K562 (cell line): ENCODE results near the gene ITPR2. TPM values are rescaled to one million over a fixed set of nuclear protein-coding genes. Genes with fewer than 3 reads are reported as not detected.

Experiments
- ATAC-seq: fragments of 200-7000 bp; cut with Tn5 transposase; 3 replicates; pipeline ENCODE4 v1.9.1; 2020; ENCODE audit warnings: moderate library complexity
- BruUV-seq: library from RNA; stranded (reverse); fragments of 400-500 nt; replicated peaks from 2 replicates; lab custom pipeline; 2021; lab: Mats Ljungman, UMichigan
- CTCF ChIA-PET: fragments of 300-600 bp; formaldehyde crosslinking; extraction: SDS; loops from one replicate; lab custom pipeline; 2021; ENCODE audit warnings: low intra/inter-chr PET ratio; lab: Yijun Ruan, JAX
- POLR2A ChIA-PET: fragments of 300-600, 350-650 bp; sonication (Branson Sonifier 250); formaldehyde crosslinking; extraction: SDS; loops from one replicate; lab custom pipeline; 2021; ENCODE audit warnings: antibody characterized with exemption, inconsistent platforms; lab: Yijun Ruan, JAX
- DNase-seq, 4 experiments: peaks; one replicate each; pipeline versions ENCODE4 v3.0.0 to v3.0.0-alpha.2; 2011 to 2018; ENCODE audit warnings: low spot score in 3 of 4, mixed read lengths in 3 of 4; ENCODE audit errors: extremely low read depth in 1 of 4
- FAIRE-seq: peaks from 2 replicates; lab custom pipeline; 2011; peaks lifted over from hg19 to GRCh38; lab: Jason Lieb, UNC
- H2AFZ ChIP-seq: 2 replicates; pipeline ENCODE4 v1.6.0; 2011; ENCODE audit warnings: low read depth, low read length, control low read depth, inconsistent platforms
- H3K27ac ChIP-seq: fragments of 200-600 bp; 3 replicates; pipeline ENCODE4 v1.8.0; 2011; ENCODE audit warnings: low read depth, mild to moderate bottlenecking, control low read depth, inconsistent platforms, low read length, moderate library complexity, mixed read lengths; ENCODE audit errors: extremely low read depth
- H3K27me3 ChIP-seq, 2 experiments: fragments of 300-600 bp in 1 of 2; 2 replicates in 1 of 2; 3 replicates in 1 of 2; pipeline versions ENCODE4 v1.6.0 to v1.8.0; 2011; ENCODE audit warnings: inconsistent platforms in 2 of 2, low read length in 2 of 2, mild to moderate bottlenecking in 1 of 2, mixed read lengths in 1 of 2, moderate library complexity in 1 of 2; ENCODE audit not compliant: control insufficient read depth in 2 of 2, insufficient read depth in 2 of 2
- H3K36me3 ChIP-seq: fragments of 300-600 bp; 3 replicates; pipeline ENCODE4 v1.8.0; 2011; ENCODE audit warnings: mild to moderate bottlenecking, low read length, inconsistent platforms; ENCODE audit not compliant: control insufficient read depth, insufficient read depth
- H3K4me1 ChIP-seq, 2 experiments: fragments of 200-600 bp in 1 of 2; replicated peaks in 1 of 2; 2 replicates in 1 of 2; 3 replicates in 1 of 2; pipeline versions ENCODE4 v1.5.1 to v1.8.0; 2011; ENCODE audit warnings: inconsistent platforms in 2 of 2, low read length in 2 of 2, mild to moderate bottlenecking in 1 of 2, mixed read lengths in 1 of 2, moderate library complexity in 1 of 2; ENCODE audit not compliant: control insufficient read depth in 2 of 2, insufficient read depth in 2 of 2
- H3K4me2 ChIP-seq: 2 replicates; pipeline ENCODE4 v1.6.1; 2011; ENCODE audit warnings: low read length, control low read depth, inconsistent platforms, mixed read lengths; ENCODE audit not compliant: insufficient read depth
- H3K4me3 ChIP-seq: fragments of 200-600 bp; sonication (generic), shearing (Covaris generic); 2 replicates; pipeline ENCODE4 v1.5.1; 2016; ENCODE audit warnings: control low read depth, inconsistent platforms
- H3K79me2 ChIP-seq: fragments of 200-600 bp; 3 replicates; pipeline ENCODE4 v1.8.0; 2011; ENCODE audit warnings: low read length, inconsistent platforms; ENCODE audit not compliant: control insufficient read depth, insufficient read depth
- H3K9ac ChIP-seq, 2 experiments: 2 replicates each; pipeline versions ENCODE4 v1.6.0 to v1.6.1; 2011; ENCODE audit warnings: low read depth in 2 of 2, low read length in 2 of 2, control low read depth in 1 of 2, inconsistent platforms in 1 of 2, mild to moderate bottlenecking in 1 of 2, mixed read lengths in 1 of 2; ENCODE audit not compliant: insufficient read depth in 1 of 2
- H3K9me1 ChIP-seq: one replicate; pipeline ENCODE4 v1.6.0; 2011; ENCODE audit warnings: inconsistent platforms, mild to moderate bottlenecking, low read length, moderate library complexity; ENCODE audit not compliant: control insufficient read depth, insufficient read depth
- H3K9me3 ChIP-seq: replicated peaks from 2 replicates; pipeline ENCODE4 v1.5.1; 2011; ENCODE audit warnings: low read depth, low read length, inconsistent platforms; ENCODE audit not compliant: control insufficient read depth, insufficient read depth
- H4K20me1 ChIP-seq: replicated peaks from 2 replicates; pipeline ENCODE4 v1.6.1; 2011; ENCODE audit warnings: low read length, inconsistent platforms, mixed read lengths; ENCODE audit not compliant: control insufficient read depth, insufficient read depth
- DPF2 ChIP-seq: fragments of 450-650 bp; IDR thresholded peaks from 2 replicates; pipeline ENCODE4 v1.6.1; 2016
- E2F1 ChIP-seq: sonication (generic); formaldehyde crosslinking; IDR thresholded peaks from 2 replicates; pipeline ENCODE4 v1.8.1; 2023; ENCODE audit warnings: mild to moderate bottlenecking, missing genetic modification reagents, moderate library complexity
- EP300 ChIP-seq: IDR thresholded peaks from 2 replicates; pipeline ENCODE4 v1.6.1; 2012; ENCODE audit warnings: low read length, improper control_type of control experiment
- ETV5 ChIP-seq: sonication (generic); formaldehyde crosslinking; IDR thresholded peaks from 2 replicates; pipeline ENCODE4 v1.4.0; 2020; ENCODE audit warnings: low read depth, mild to moderate bottlenecking, missing genetic modification reagents
- FUS ChIP-seq: fragments of 200-400 bp; formaldehyde crosslinking; optimal IDR thresholded peaks from 2 replicates; pipeline ENCODE3; 2017; ENCODE audit warnings: low read depth, low read length
- IFI16 ChIP-seq: fragments of 250-450 bp; sonication (Bioruptor Pico); IDR thresholded peaks from 2 replicates; pipeline ENCODE4 v2.1.2; 2022; ENCODE audit warnings: mild to moderate bottlenecking, inconsistent platforms
- TBL1XR1 ChIP-seq, 2 experiments: IDR thresholded peaks; 2 replicates each; pipeline ENCODE4 v1.6.1; 2012; ENCODE audit warnings: improper control_type of control experiment in 2 of 2, low read length in 2 of 2, mild to moderate bottlenecking in 1 of 2
- ZC3H11A ChIP-seq: IDR thresholded peaks from 2 replicates; pipeline ENCODE4 v1.6.1; 2012; ENCODE audit warnings: low read depth, low read length, improper control_type of control experiment
- ZNF436 ChIP-seq: fragments of 250-450, 450-650 bp; sonication (Bioruptor Pico); formaldehyde crosslinking; IDR thresholded peaks from 2 replicates; pipeline ENCODE4 v1.7.0; 2020; ENCODE audit warnings: mild to moderate bottlenecking
- WGBS: fragments of 100-300 bp; shearing (Covaris generic); methylation state at CpG from one replicate; pipeline ENCODE4 v1.1.6; 2016; ENCODE audit warnings: low coverage, mixed read lengths; ENCODE audit not compliant: insufficient coverage; ENCODE audit errors: missing lambda C conversion rate; 5-methylcytosine and 5-hydroxymethylcytosine counted together
- in situ Hi-C: fragments of 300-500 bp; cut with MboI; formaldehyde crosslinking; loops from 4 replicates; pipeline ENCODE4 v1.15.0; 2018; ENCODE audit warnings: inconsistent platforms, mixed read lengths
- intact Hi-C: fragments of 100-400 bp; cut with micrococcal nuclease; formaldehyde crosslinking; loops from 2 replicates; pipeline ENCODE4 v1.14.2; 2022
- polyA plus RNA-seq, 8 experiments: library from polyadenylated mRNA; depleted of rRNA in 4 of 8; stranded (reverse) in 5 of 8; unstranded in 3 of 8; fragments of >200 nt; fragmentation: Nextera tagmentation in 2 of 8; fragmentation: Illumina TruSeq in 1 of 8; extraction: Ambion mirVana in 2 of 8; extraction: Trizol in 1 of 8; gene quantifications; 2 replicates each; pipeline versions ENCODE4 v1.2.1 to v1.2.3, GENCODE V29; 2011 to 2014; ENCODE audit warnings: inconsistent platforms in 1 of 8, missing spikeins in 1 of 8
- total RNA-seq, 7 experiments: library from RNA; depleted of rRNA in 6 of 7; stranded (reverse); fragments of >200 nt in 6 of 7; fragmentation: Illumina TruSeq in 2 of 7; extraction: Trizol in 2 of 7; gene quantifications; 2 replicates each; pipeline versions ENCODE4 v1.2.1 to v1.2.3, GENCODE V29; 2011 to 2021; ENCODE audit warnings: low replicate concordance in 1 of 7
- TF ChIP-seq, protein P1 (sequence below), 2 experiments: fragments of 150-350 bp in 1 of 2; IDR thresholded peaks; 2 replicates each; pipeline ENCODE4 v1.6.1; 2012 to 2016; ENCODE audit warnings: low read depth in 2 of 2, low read length in 2 of 2, mild to moderate bottlenecking in 1 of 2, moderate library complexity in 1 of 2
- TF ChIP-seq, protein P2 (sequence below): fragments of 250-450 bp; sonication (Bioruptor Pico); IDR thresholded peaks from 2 replicates; pipeline ENCODE4 v1.8.0; 2021; ENCODE audit warnings: moderate library complexity, mild to moderate bottlenecking, inconsistent platforms
- TF ChIP-seq, protein P3 (sequence below), 2 experiments: IDR thresholded peaks; 2 replicates each; pipeline ENCODE4 v1.6.1; 2011; ENCODE audit warnings: borderline replicate concordance in 1 of 2, control low read depth in 1 of 2, low read depth in 1 of 2, low read length in 1 of 2, mild to moderate bottlenecking in 1 of 2, mixed read lengths in 1 of 2, moderate library complexity in 1 of 2; ENCODE audit not compliant: insufficient read depth in 1 of 2, insufficient read length in 1 of 2, poor library complexity in 1 of 2, severe bottlenecking in 1 of 2; ENCODE audit errors: extremely low read depth in 1 of 2

ITPR2 gene
- total and polyA plus RNA-seq, 9 of the 15 experiments (the other 6 are each of a cell fraction or from before 2014, with no cell fraction given) = 0.21 to 3.3 (median 0.95) TPM

GRCh38 chr12:26303418-26303817 lies 529.6 kb downstream of the ITPR2 start:
- H3K9me1 ChIP-seq = no peaks in the 10 kb centered on the region
- no peak overlapping the region for H2AFZ ChIP-seq
- no peaks in the 10 kb centered on the region for H3K79me2 ChIP-seq
- DNase-seq (no peak), ATAC-seq (no peak)
- CTCF ChIA-PET = no interaction called here
- H4K20me1 ChIP-seq = no peaks in the 10 kb centered on the region
- POLR2A ChIA-PET = interaction anchor here (1.4 kb wide), 1 partner anchor 15 kb away, joined by 3 read pairs; no protein-coding TSS in a partner anchor
- no peak for TF ChIP-seq ZNF436 (CRISPR knock-in tag)
- TF ChIP-seq IFI16 (CRISPR knock-in tag) = no peak
- TF ChIP-seq E2F1 (CRISPR knock-in tag) = no peak
- TF ChIP-seq EP300 = no peak
- no peak for TF ChIP-seq FUS
- no peak for TF ChIP-seq ZC3H11A
- TF ChIP-seq, protein P1, sequence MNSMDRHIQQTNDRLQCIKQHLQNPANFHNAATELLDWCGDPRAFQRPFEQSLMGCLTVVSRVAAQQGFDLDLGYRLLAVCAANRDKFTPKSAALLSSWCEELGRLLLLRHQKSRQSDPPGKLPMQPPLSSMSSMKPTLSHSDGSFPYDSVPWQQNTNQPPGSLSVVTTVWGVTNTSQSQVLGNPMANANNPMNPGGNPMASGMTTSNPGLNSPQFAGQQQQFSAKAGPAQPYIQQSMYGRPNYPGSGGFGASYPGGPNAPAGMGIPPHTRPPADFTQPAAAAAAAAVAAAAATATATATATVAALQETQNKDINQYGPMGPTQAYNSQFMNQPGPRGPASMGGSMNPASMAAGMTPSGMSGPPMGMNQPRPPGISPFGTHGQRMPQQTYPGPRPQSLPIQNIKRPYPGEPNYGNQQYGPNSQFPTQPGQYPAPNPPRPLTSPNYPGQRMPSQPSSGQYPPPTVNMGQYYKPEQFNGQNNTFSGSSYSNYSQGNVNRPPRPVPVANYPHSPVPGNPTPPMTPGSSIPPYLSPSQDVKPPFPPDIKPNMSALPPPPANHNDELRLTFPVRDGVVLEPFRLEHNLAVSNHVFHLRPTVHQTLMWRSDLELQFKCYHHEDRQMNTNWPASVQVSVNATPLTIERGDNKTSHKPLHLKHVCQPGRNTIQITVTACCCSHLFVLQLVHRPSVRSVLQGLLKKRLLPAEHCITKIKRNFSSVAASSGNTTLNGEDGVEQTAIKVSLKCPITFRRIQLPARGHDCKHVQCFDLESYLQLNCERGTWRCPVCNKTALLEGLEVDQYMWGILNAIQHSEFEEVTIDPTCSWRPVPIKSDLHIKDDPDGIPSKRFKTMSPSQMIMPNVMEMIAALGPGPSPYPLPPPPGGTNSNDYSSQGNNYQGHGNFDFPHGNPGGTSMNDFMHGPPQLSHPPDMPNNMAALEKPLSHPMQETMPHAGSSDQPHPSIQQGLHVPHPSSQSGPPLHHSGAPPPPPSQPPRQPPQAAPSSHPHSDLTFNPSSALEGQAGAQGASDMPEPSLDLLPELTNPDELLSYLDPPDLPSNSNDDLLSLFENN (IDR thresholded peaks at IDR 0.05; ENCODE audit: low read depth in 2 of 2, low read length in 2 of 2) = no peak
- no peak for TF ChIP-seq DPF2
- TF ChIP-seq TBL1XR1 (IDR thresholded peaks at IDR 0.05; ENCODE audit: low read length in 2 of 2) = no peak
- TF ChIP-seq, protein P2, sequence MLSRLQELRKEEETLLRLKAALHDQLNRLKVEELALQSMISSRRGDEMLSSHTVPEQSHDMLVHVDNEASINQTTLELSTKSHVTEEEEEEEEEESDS (CRISPR knock-in tag) = no peak
- TF ChIP-seq, protein P3, sequence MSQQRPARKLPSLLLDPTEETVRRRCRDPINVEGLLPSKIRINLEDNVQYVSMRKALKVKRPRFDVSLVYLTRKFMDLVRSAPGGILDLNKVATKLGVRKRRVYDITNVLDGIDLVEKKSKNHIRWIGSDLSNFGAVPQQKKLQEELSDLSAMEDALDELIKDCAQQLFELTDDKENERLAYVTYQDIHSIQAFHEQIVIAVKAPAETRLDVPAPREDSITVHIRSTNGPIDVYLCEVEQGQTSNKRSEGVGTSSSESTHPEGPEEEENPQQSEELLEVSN (IDR thresholded peaks at IDR 0.05; ENCODE audit: borderline replicate concordance in 1 of 2, extremely low read depth in 1 of 2, insufficient read depth in 1 of 2, insufficient read length in 1 of 2, low read depth in 1 of 2, low read length in 1 of 2, poor library complexity in 1 of 2, severe bottlenecking in 1 of 2) = no peak
- TF ChIP-seq ETV5 (CRISPR knock-in tag) = no peak
- TF ChIP-seq, all 486 proteins: peak for 0
- Histone ChIP-seq H3K9me3 (no peaks in the 10 kb centered on the region), H3K27me3 (no peaks in the 10 kb centered on the region), H3K27ac (no peak overlapping the region), H3K4me3 (no peak overlapping the region), H3K4me2 (no peak overlapping the region), H3K36me3 (no peaks in the 10 kb centered on the region), H3K9ac (no peak overlapping the region), H3K4me1 (peaks cover 0 to 4% of the 10 kb centered on the region in 2 experiments; a peak in 3 of 5 replicates)
- 10% methylated on average over 1 of the region's 1 CpG for WGBS
- in situ Hi-C loops (no loop called here), intact Hi-C loops (no loop called here)
- FAIRE-seq = no peak
- no TSS peak for BruUV-seq
